Naive thymus-derived CD4-positive, alpha-beta T cell (primary cell): ENCODE results near the gene A1CF. TPM values are rescaled to one million over a fixed set of nuclear protein-coding genes. Genes with fewer than 3 reads are reported as not detected.
"Not testable (repeated sequence)": the region's sequence is repeated elsewhere in the genome, so short reads cannot be mapped to it uniquely, and the experiment has no call there.

Experiments used
- ATAC-seq: fragments of 150-1000 bp; cut with Tn5 transposase; 2 replicates; pipeline ENCODE4 v1.10.0; 2021; ENCODE audit warnings: mild to moderate bottlenecking, moderate library complexity
- CTCF ChIA-PET: fragments of 350-600 bp; sonication (Branson Sonifier 250); formaldehyde crosslinking; loops from one replicate; lab custom pipeline; 2021; ENCODE audit warnings: antibody characterized with exemption; lab: Charles Lee
- POLR2A ChIA-PET: fragments of 350-600 bp; sonication (Branson Sonifier 250); formaldehyde crosslinking; loops from one replicate; lab custom pipeline; 2021; ENCODE audit warnings: antibody characterized with exemption, inconsistent platforms; lab: Charles Lee
- DNase-seq, 9 donors: peaks; one replicate each; pipeline versions ENCODE4 v3.0.0 to v3.0.0-alpha.2; 2020 to 2022; ENCODE audit warnings: mixed read lengths in 1 of 9
- H3K27ac ChIP-seq: one replicate; pipeline ENCODE4 v1.7.0; 2013; ENCODE audit warnings: mild to moderate bottlenecking, low read depth, low read length, moderate library complexity
- H3K27me3 ChIP-seq, 2 donors: one replicate each; pipeline ENCODE4 v1.7.0; 2013; ENCODE audit warnings: low read length in 2 of 2, mild to moderate bottlenecking in 2 of 2, moderate library complexity in 2 of 2; ENCODE audit not compliant: control insufficient read depth in 2 of 2, insufficient read depth in 2 of 2
- H3K36me3 ChIP-seq, 3 experiments: 1 replicate in 2 of 3; 2 replicates in 1 of 3; pipeline ENCODE4 v1.7.0; 2013; ENCODE audit warnings: low read length in 3 of 3, mild to moderate bottlenecking in 3 of 3, moderate library complexity in 1 of 3; ENCODE audit not compliant: insufficient read depth in 3 of 3, control insufficient read depth in 2 of 3
- H3K4me1 ChIP-seq, 2 donors: one replicate each; pipeline ENCODE4 v1.7.0; 2013; ENCODE audit warnings: low read length in 2 of 2, mild to moderate bottlenecking in 2 of 2, moderate library complexity in 1 of 2; ENCODE audit not compliant: control insufficient read depth in 2 of 2, insufficient read depth in 2 of 2
- H3K4me3 ChIP-seq: 2 replicates; pipeline ENCODE4 v1.7.0; 2013; ENCODE audit warnings: mild to moderate bottlenecking, low read length
- H3K9me3 ChIP-seq, 3 experiments: 1 replicate in 2 of 3; 2 replicates in 1 of 3; pipeline ENCODE4 v1.7.0; 2013; ENCODE audit warnings: low read length in 3 of 3; ENCODE audit not compliant: control insufficient read depth in 2 of 3
- H3K27ac Mint-ChIP-seq, 9 donors: one replicate each; pipeline ENCODE4 v1.8.0; 2020 to 2022; ENCODE audit warnings: mixed read lengths in 9 of 9, mild to moderate bottlenecking in 8 of 9, moderate library complexity in 5 of 9, inconsistent platforms in 2 of 9
- H3K27me3 Mint-ChIP-seq, 5 donors: one replicate each; pipeline ENCODE4 v1.8.0; 2021 to 2022; ENCODE audit warnings: mixed read lengths in 5 of 5, mild to moderate bottlenecking in 1 of 5
- H3K36me3 Mint-ChIP-seq, 5 donors: one replicate each; pipeline ENCODE4 v1.8.0; 2020 to 2022; ENCODE audit warnings: mixed read lengths in 5 of 5, mild to moderate bottlenecking in 3 of 5, inconsistent platforms in 1 of 5
- H3K4me1 Mint-ChIP-seq, 7 donors: one replicate each; pipeline ENCODE4 v1.8.0; 2020 to 2022; ENCODE audit warnings: mixed read lengths in 7 of 7, mild to moderate bottlenecking in 3 of 7, inconsistent platforms in 1 of 7
- H3K4me3 Mint-ChIP-seq, 10 donors: one replicate each; pipeline ENCODE4 v1.8.0; 2020 to 2022; ENCODE audit warnings: mild to moderate bottlenecking in 10 of 10, mixed read lengths in 10 of 10, moderate library complexity in 6 of 10, inconsistent platforms in 2 of 10
- H3K9me3 Mint-ChIP-seq, 11 donors: one replicate each; pipeline ENCODE4 v1.8.0; 2020 to 2022; ENCODE audit warnings: mixed read lengths in 11 of 11, mild to moderate bottlenecking in 4 of 11, inconsistent platforms in 1 of 11, moderate library complexity in 1 of 11
- intact Hi-C, 2 donors: fragments of 100-400 bp; cut with micrococcal nuclease; formaldehyde crosslinking; loops; one replicate each; pipeline ENCODE4 v1.15.1; 2023
- polyA plus RNA-seq, 2 donors: library from polyadenylated mRNA; unstranded; fragments of 300-500 nt; fragmentation: Illumina TruSeq; gene quantifications; one replicate each; pipeline ENCODE4 v1.2.3, GENCODE V29; 2021
- total RNA-seq, 6 experiments: library from RNA in 5 of 6; stranded (reverse) in 5 of 6; gene quantifications; 1 replicate in 5 of 6; 2 replicates in 1 of 6; pipeline ENCODE4 v1.2.3 and lab custom pipeline; 2021 to 2026

The A1CF gene
- total RNA-seq = not detected
- not detected for polyA plus RNA-seq
- not detected for total RNA-seq (lab: John Stamatoyannopoulos, UW)

GRCh38 chr10:50885097-50885859 lies at the start of gene A1CF:
Gene A1CF, minus strand, starts transcription at chr10:50885627. Its CDS starts 25,687 bp downstream, at chr10:50859940.
- Histone ChIP-seq H3K27ac (no peak within 1 kb of the TSS), H3K36me3 (no peaks in the 10 kb centered on the region), H3K4me1 (no peaks in the 10 kb centered on the region), H3K27me3 (no peaks in the 10 kb centered on the region), H3K9me3 (no peaks in the 10 kb centered on the region), H3K4me3 (no peak within 1 kb of the TSS)
- Mint-ChIP-seq H3K36me3 (no peaks in the 10 kb centered on the region), H3K27ac (no peak within 1 kb of the TSS), H3K9me3 (peaks cover 0 to 3% (median 0%) of the 10 kb centered on the region in 11 donors), H3K27me3 (peaks cover 4 to 38% (median 33%) of the 10 kb centered on the region in 5 donors), H3K4me1 (no peaks in the 10 kb centered on the region), H3K4me3 (no peak within 1 kb of the TSS)
- DNase-seq (no peak), ATAC-seq (no peak)
- ChIA-PET CTCF (no interaction called here), POLR2A (no interaction called here)
- intact Hi-C loops = no loop called here

GRCh38 chr10:50931948-50932431 lies 46.6 kb upstream of the A1CF start:
- Histone ChIP-seq H3K4me3 (no peak overlapping the region), H3K27ac (no peak overlapping the region), H3K36me3 (no peaks in the 10 kb centered on the region), H3K9me3 (no peaks in the 10 kb centered on the region), H3K27me3 (no peaks in the 10 kb centered on the region), H3K4me1 (no peaks in the 10 kb centered on the region)
- Mint-ChIP-seq H3K4me3 (no peak overlapping the region), H3K27me3 (peaks cover 2 to 23% (median 6%) of the 10 kb centered on the region in 5 donors), H3K4me1 (no peaks in the 10 kb centered on the region), H3K27ac (no peak overlapping the region), H3K36me3 (no peaks in the 10 kb centered on the region), H3K9me3 (peaks cover 0 to 3% (median 0%) of the 10 kb centered on the region in 11 donors)
- intact Hi-C loops = no loop called here
- ChIA-PET CTCF (no interaction called here), POLR2A (no interaction called here)
- ATAC-seq = no peak
- no peak for DNase-seq

GRCh38 chr10:50929670-50930069 lies 44.2 kb upstream of the A1CF start:
- H3K4me1 ChIP-seq = no peaks in the 10 kb centered on the region
- no peak overlapping the region for H3K4me3 ChIP-seq
- ATAC-seq (no peak), DNase-seq (no peak)
- no peak overlapping the region for H3K27ac Mint-ChIP-seq
- no peaks in the 10 kb centered on the region for H3K36me3 ChIP-seq
- H3K4me1 Mint-ChIP-seq = no peaks in the 10 kb centered on the region
- ChIA-PET CTCF (no interaction called here), POLR2A (no interaction called here)
- H3K36me3 Mint-ChIP-seq = no peaks in the 10 kb centered on the region
- H3K9me3 ChIP-seq = no peaks in the 10 kb centered on the region
- no peak overlapping the region for H3K27ac ChIP-seq
- peaks cover 0 to 6% (median under 1%) of the 10 kb centered on the region in 11 donors for H3K9me3 Mint-ChIP-seq
- intact Hi-C loops = no loop called here
- H3K27me3 ChIP-seq = no peaks in the 10 kb centered on the region
- H3K4me3 Mint-ChIP-seq = no peak overlapping the region
- peaks cover 0 to 14% (median 6%) of the 10 kb centered on the region in 5 donors for H3K27me3 Mint-ChIP-seq

GRCh38 chr10:50928190-50928552 lies 42.7 kb upstream of the A1CF start:
- Mint-ChIP-seq H3K36me3 (peaks cover 0 to 5% (median 5%) of the 10 kb centered on the region in 5 donors), H3K4me1 (no peaks in the 10 kb centered on the region), H3K9me3 (peaks cover 0 to 17% (median 12%) of the 10 kb centered on the region in 11 donors), H3K4me3 (no peak overlapping the region), H3K27ac (no peak overlapping the region), H3K27me3 (peaks cover 0 to 9% (median 5%) of the 10 kb centered on the region in 5 donors)
- Histone ChIP-seq H3K9me3 (peaks cover 0 to 8% (median 0%) of the 10 kb centered on the region in 3 experiments), H3K27ac (no peak overlapping the region), H3K36me3 (no peaks in the 10 kb centered on the region), H3K27me3 (no peaks in the 10 kb centered on the region), H3K4me3 (no peak overlapping the region), H3K4me1 (no peaks in the 10 kb centered on the region)
- CTCF ChIA-PET = no interaction called here
- ATAC-seq (no peak), DNase-seq (no peak)
- intact Hi-C loops = no loop called here
- POLR2A ChIA-PET = no interaction called here

GRCh38 chr10:50927522-50928189 lies 42.2 kb upstream of the A1CF start:
- DNase-seq (no peak), ATAC-seq (no peak)
- peaks cover 0 to 6% (median 4%) of the 10 kb centered on the region in 5 donors for H3K27me3 Mint-ChIP-seq
- ChIA-PET CTCF (no interaction called here), POLR2A (no interaction called here)
- Histone ChIP-seq H3K36me3 (no peaks in the 10 kb centered on the region), H3K4me1 (no peaks in the 10 kb centered on the region), H3K4me3 (no peak overlapping the region), H3K9me3 (peaks cover 0 to 10% (median 0%) of the 10 kb centered on the region in 3 experiments), H3K27me3 (no peaks in the 10 kb centered on the region), H3K27ac (no peak overlapping the region)
- no peak overlapping the region for H3K27ac Mint-ChIP-seq
- H3K9me3 Mint-ChIP-seq = peaks cover 0 to 20% (median 12%) of the 10 kb centered on the region in 11 donors
- H3K36me3 Mint-ChIP-seq = peaks cover 0 to 5% (median 5%) of the 10 kb centered on the region in 5 donors
- no peak overlapping the region for H3K4me3 Mint-ChIP-seq
- intact Hi-C loops = no loop called here
- H3K4me1 Mint-ChIP-seq = no peaks in the 10 kb centered on the region

GRCh38 chr10:50923471-50923870 lies 38.0 kb upstream of the A1CF start:
- H3K9me3 ChIP-seq, POLR2A ChIA-PET, H3K27ac ChIP-seq, H3K27ac Mint-ChIP-seq, H3K4me1 ChIP-seq, DNase-seq, intact Hi-C loops, H3K4me1 Mint-ChIP-seq, H3K27me3 ChIP-seq, H3K36me3 ChIP-seq, H3K4me3 Mint-ChIP-seq, H3K4me3 ChIP-seq, ATAC-seq, CTCF ChIA-PET, H3K36me3 Mint-ChIP-seq: not testable (repeated sequence)
- peaks cover 8 to 35% (median 16%) of the 10 kb centered on the region in 11 donors for H3K9me3 Mint-ChIP-seq
- H3K27me3 Mint-ChIP-seq = peaks cover 0 to 13% (median 4%) of the 10 kb centered on the region in 5 donors
